Prostate gland (tissue), 2 donors: Measurements from ENCODE around the gene CHML.

Experiments
- POLR2A ChIP-seq: fragments of 450-650 bp; IDR thresholded peaks from one replicate; pipeline ENCODE4 v1.6.1; 2016; ENCODE audit warnings: antibody characterized with exemption, mild to moderate bottlenecking
- POLR2AphosphoS5 ChIP-seq: sonication (generic); formaldehyde crosslinking; IDR thresholded peaks from one replicate; pipeline ENCODE4 v1.6.1; 2017; ENCODE audit warnings: antibody characterized with exemption
- TF ChIP-seq, protein P1 (sequence below), 4 experiments: fragments of 200-600 bp in 2 of 4; fragments of 450-650 bp in 2 of 4; sonication (generic) in 2 of 4; IDR thresholded peaks; 1 replicate in 3 of 4; 2 replicates in 1 of 4; pipeline ENCODE4 v1.5.1; 2016 to 2019; ENCODE audit warnings: antibody characterized with exemption in 4 of 4, mild to moderate bottlenecking in 2 of 4, moderate library complexity in 2 of 4

DNA sequence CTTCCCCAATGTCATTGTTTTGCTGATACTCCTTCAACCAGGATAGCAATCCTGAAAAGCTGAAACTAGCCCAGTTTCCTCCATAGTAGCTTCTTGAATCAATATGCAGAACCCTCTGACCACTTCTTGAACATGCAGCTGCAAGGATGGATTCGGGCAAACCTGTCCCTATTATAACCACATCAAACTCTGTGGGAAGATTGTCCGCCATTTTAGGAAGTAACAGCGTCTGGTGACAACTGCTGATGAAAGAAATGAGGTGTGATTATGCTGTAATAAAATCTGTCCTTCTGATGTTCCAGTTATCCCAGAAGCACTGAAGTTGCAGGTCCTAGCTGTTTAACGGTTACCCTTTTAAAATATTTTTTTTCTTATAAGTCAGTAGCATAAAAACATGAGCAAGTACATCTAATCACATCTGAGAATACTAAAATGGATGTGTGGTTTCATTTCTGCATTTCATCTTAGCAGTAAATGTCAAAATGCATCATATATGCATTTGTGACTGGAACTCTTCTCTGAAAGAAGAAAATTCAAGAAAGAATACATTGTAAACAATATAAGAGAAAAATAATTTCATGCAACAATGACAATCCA is 4.5 kb downstream of the CHML start:
- TF ChIP-seq, protein P1, sequence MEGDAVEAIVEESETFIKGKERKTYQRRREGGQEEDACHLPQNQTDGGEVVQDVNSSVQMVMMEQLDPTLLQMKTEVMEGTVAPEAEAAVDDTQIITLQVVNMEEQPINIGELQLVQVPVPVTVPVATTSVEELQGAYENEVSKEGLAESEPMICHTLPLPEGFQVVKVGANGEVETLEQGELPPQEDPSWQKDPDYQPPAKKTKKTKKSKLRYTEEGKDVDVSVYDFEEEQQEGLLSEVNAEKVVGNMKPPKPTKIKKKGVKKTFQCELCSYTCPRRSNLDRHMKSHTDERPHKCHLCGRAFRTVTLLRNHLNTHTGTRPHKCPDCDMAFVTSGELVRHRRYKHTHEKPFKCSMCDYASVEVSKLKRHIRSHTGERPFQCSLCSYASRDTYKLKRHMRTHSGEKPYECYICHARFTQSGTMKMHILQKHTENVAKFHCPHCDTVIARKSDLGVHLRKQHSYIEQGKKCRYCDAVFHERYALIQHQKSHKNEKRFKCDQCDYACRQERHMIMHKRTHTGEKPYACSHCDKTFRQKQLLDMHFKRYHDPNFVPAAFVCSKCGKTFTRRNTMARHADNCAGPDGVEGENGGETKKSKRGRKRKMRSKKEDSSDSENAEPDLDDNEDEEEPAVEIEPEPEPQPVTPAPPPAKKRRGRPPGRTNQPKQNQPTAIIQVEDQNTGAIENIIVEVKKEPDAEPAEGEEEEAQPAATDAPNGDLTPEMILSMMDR (IDR thresholded peaks at IDR 0.05) = no peak
- TF ChIP-seq POLR2A (no peak), POLR2AphosphoS5 (no peak)
